GM20000 (cell line): Measurements from ENCODE around the gene MRPS2.

Experiments used
- DNase-seq: peaks from one replicate; pipeline ENCODE4 v3.0.0; 2012; ENCODE audit warnings: low spot score
- CTCF ChIP-seq: IDR thresholded peaks from 2 replicates; pipeline ENCODE4 v1.5.1; 2012; ENCODE audit warnings: mild to moderate bottlenecking, control low read depth; ENCODE audit errors: extremely low read depth, missing control alignments

The MRPS2 gene

GRCh38 chr9:135551031-135551430 is 50.5 kb downstream of the MRPS2 start:
- DNase-seq, result no peak
- TF ChIP-seq CTCF, result no peak

DNA sequence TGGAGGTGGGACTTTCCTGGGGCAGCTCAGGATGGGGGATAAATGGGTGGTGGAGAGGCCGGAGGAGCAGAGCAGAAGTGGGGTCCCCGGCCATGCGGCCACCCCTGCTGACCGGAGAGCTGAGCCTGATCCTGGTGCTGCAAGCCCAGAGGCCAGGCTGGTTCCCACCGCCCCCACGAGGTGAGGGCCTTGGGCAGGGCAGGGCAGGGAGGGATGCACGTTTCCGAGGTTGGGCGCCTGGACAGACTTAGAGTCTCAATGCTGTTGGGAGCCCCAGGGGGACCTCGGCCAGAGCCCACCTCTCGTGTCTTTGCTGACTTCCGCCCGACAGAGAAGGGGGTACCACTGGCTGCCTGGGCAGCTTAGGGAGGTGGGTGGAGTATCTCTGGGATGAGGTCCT is 51.0 kb downstream of the MRPS2 start:
- DNase-seq, result no peak
- TF ChIP-seq CTCF, result no peak

DNA sequence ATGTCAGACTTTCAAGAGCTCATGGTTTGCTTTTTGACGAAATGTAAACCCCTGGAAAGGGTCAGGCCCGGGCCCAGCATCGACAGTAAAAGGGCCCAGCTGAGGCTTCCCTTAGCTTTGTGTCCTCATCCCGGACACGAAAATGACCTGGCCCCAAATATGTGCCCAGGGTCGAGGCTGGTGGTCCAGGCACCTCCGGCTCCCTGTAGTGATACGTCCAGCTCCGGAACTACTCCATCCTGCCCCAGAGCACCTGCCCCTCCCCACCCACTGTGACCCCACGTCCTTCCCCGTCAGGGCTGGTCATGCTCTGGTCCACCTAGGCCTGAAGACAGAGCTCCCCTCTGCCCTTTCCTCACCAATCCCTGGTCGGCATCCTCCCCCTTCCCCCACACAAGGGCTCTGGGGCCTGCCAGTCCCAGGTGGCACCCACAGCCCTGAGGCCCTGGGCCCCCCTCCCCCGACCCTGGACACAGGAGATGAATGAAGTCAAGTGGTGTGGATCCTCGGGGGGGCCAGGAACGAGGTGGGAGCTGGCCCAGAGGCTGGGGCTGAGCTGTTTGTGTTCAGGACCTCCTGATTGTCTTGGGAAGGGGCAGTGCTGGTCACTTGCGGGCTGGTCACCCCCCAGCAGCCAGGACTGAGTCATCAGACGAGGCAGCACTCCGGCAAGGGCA is 51.7 kb downstream of the MRPS2 start:
- TF ChIP-seq CTCF, result no peak
- DNase-seq, result no peak

DNA sequence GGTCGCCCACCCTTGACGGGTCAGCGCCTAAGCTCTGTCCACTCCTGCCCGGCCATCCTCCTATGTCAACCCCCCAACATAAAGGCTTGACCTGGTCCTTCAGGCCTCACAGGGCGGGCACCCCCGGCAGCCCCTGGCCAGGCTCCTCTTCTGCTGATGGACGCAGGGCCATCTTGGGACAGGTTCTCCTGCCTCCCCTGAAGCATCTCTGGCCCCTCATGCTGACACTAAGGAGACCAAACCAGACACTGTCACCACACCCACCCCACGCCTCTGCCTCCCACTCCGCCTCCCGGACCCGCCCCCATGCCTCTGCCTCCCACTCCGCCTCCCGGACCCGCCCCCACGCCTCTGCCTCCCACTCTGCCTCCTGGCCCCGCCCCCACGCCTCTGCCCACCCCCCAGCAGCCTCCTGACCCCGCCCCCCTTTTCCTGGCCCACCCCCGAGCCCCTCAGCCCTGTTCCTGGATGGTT is 52.3 kb downstream of the MRPS2 start:
- no peak for TF ChIP-seq CTCF
- DNase-seq, result no peak
